GM12878 (cell line): Measurements from ENCODE around the gene ATRN. TPM values are rescaled to one million over a fixed set of nuclear protein-coding genes. Genes with fewer than 3 reads are reported as not detected.

ENCODE experiments used
- ATAC-seq: fragments of 200-7000 bp; cut with Tn5 transposase; 3 replicates; pipeline ENCODE4 v1.9.1; 2020; ENCODE audit warnings: mild to moderate bottlenecking, moderate library complexity
- BruUV-seq: library from RNA; stranded (reverse); fragments of 400-500 nt; replicated peaks from 2 replicates; lab custom pipeline; 2021; lab: Mats Ljungman, UMichigan
- CTCF ChIA-PET: fragments of 300-600 bp; sonication (Branson Sonifier 250); formaldehyde crosslinking; extraction: SDS; loops from one replicate; lab custom pipeline; 2021; ENCODE audit warnings: inconsistent platforms; lab: Yijun Ruan, JAX
- POLR2A ChIA-PET: fragments of 350-600 bp; formaldehyde crosslinking; extraction: SDS; loops from one replicate; lab custom pipeline; 2021; ENCODE audit warnings: inconsistent platforms; lab: Charles Lee
- RAD21 ChIA-PET: fragments of 300-600 bp; sonication (Branson Sonifier 250); formaldehyde crosslinking; loops from one replicate; lab custom pipeline; 2023; ENCODE audit warnings: antibody characterized with exemption; ENCODE audit not compliant: unreplicated experiment; lab: Charles Lee
- SMC1A ChIA-PET: fragments of 300-600 bp; sonication (Branson Sonifier 250); formaldehyde crosslinking; loops from one replicate; lab custom pipeline; 2023; ENCODE audit not compliant: unreplicated experiment, uncharacterized antibody; lab: Charles Lee
- DNase-seq: peaks from one replicate; pipeline ENCODE4 v3.0.0-alpha.2; 2011; ENCODE audit warnings: low read depth, low spot score
- FAIRE-seq: peaks from 3 replicates; lab custom pipeline; 2011; peaks lifted over from hg19 to GRCh38; lab: Jason Lieb, UNC
- H2AFZ ChIP-seq: 2 replicates; pipeline ENCODE4 v1.6.0; 2011; ENCODE audit warnings: low read depth, low read length, control low read depth; ENCODE audit not compliant: control insufficient read depth
- H3K27ac ChIP-seq: 2 replicates; pipeline ENCODE4 v1.5.1; 2011; ENCODE audit warnings: control low read depth; ENCODE audit not compliant: control insufficient read depth, insufficient read depth
- H3K27me3 ChIP-seq, 2 experiments: replicated peaks in 1 of 2; 2 replicates each; pipeline versions ENCODE4 v1.6.0 to v1.6.1; 2011; ENCODE audit warnings: low read length in 1 of 2; ENCODE audit not compliant: control insufficient read depth in 2 of 2, insufficient read depth in 2 of 2
- H3K36me3 ChIP-seq, 2 experiments: 2 replicates each; pipeline ENCODE4 v1.5.1; 2011; ENCODE audit warnings: low read length in 1 of 2; ENCODE audit not compliant: control insufficient read depth in 2 of 2, insufficient read depth in 2 of 2
- H3K4me1 ChIP-seq: 2 replicates; pipeline ENCODE4 v1.6.1; 2011; ENCODE audit warnings: mild to moderate bottlenecking, low read length, moderate library complexity, mixed read lengths; ENCODE audit not compliant: control insufficient read depth, insufficient read depth
- H3K4me2 ChIP-seq: 2 replicates; pipeline ENCODE4 v1.6.0; 2011; ENCODE audit warnings: control low read depth; ENCODE audit not compliant: control insufficient read depth, insufficient read depth
- H3K4me3 ChIP-seq: fragments of 200-600 bp; sonication (generic); 2 replicates; pipeline ENCODE4 v1.5.1; 2016
- H3K79me2 ChIP-seq: 2 replicates; pipeline ENCODE4 v1.6.0; 2011; ENCODE audit warnings: low read length; ENCODE audit not compliant: control insufficient read depth, insufficient read depth
- H3K9ac ChIP-seq: 2 replicates; pipeline ENCODE4 v1.8.0; 2011; ENCODE audit warnings: low read length, control low read depth, mixed read lengths; ENCODE audit not compliant: control insufficient read depth, insufficient read depth
- H3K9me3 ChIP-seq: replicated peaks from 3 replicates; pipeline ENCODE4 v1.5.1; 2011; ENCODE audit warnings: mild to moderate bottlenecking, low read length; ENCODE audit not compliant: control insufficient read depth, insufficient read depth
- H4K20me1 ChIP-seq: 2 replicates; pipeline ENCODE4 v1.6.0; 2011; ENCODE audit not compliant: control insufficient read depth, insufficient read depth
- ASH2L ChIP-seq: fragments of 300-600, 200-600 bp; sonication (generic); IDR thresholded peaks from 2 replicates; pipeline ENCODE4 v1.6.1; 2017; ENCODE audit warnings: low read depth, mild to moderate bottlenecking, borderline replicate concordance
- ATF3 ChIP-seq: IDR thresholded peaks from 2 replicates; pipeline ENCODE4 v1.6.1; 2011; ENCODE audit warnings: low read depth, mild to moderate bottlenecking, low read length, moderate library complexity, borderline replicate concordance; ENCODE audit errors: extremely low read depth
- DPF2 ChIP-seq: fragments of 450-650 bp; IDR thresholded peaks from 2 replicates; pipeline ENCODE4 v1.6.1; 2017; ENCODE audit warnings: mild to moderate bottlenecking
- IRF5 ChIP-seq: fragments of 450-650 bp; IDR thresholded peaks from 2 replicates; pipeline ENCODE4 v1.6.1; 2017; ENCODE audit warnings: borderline replicate concordance
- NFIC ChIP-seq: IDR thresholded peaks from 2 replicates; pipeline ENCODE4 v1.6.1; 2012; ENCODE audit warnings: low read depth, mild to moderate bottlenecking, inconsistent platforms, low read length, moderate library complexity
- NFYA ChIP-seq: IDR thresholded peaks from 2 replicates; pipeline ENCODE4 v1.6.1; 2011; ENCODE audit warnings: low read depth, mild to moderate bottlenecking, low read length, improper control_type of control experiment, borderline replicate concordance
- RAD21 ChIP-seq: IDR thresholded peaks from 2 replicates; pipeline ENCODE4 v1.6.1; 2011; ENCODE audit warnings: mild to moderate bottlenecking, low read depth, low read length, moderate library complexity; ENCODE audit not compliant: insufficient read depth
- SREBF1 ChIP-seq: IDR thresholded peaks from 2 replicates; pipeline ENCODE4 v1.6.1; 2012; ENCODE audit warnings: mild to moderate bottlenecking, low read length
- TARDBP ChIP-seq: IDR thresholded peaks from 2 replicates; pipeline ENCODE4 v1.6.1; 2016; ENCODE audit warnings: borderline replicate concordance
- ZNF687 ChIP-seq: fragments of 450-650 bp; IDR thresholded peaks from 2 replicates; pipeline ENCODE4 v1.6.1; 2017; ENCODE audit warnings: mild to moderate bottlenecking, moderate library complexity
- WGBS: methylation state at CpG from one replicate; pipeline ENCODE4 v1.1.6; 2016; ENCODE audit warnings: low lambda C conversion rate; ENCODE audit not compliant: insufficient replicate concordance, insufficient coverage; ENCODE audit errors: missing lambda C conversion rate; 5-methylcytosine and 5-hydroxymethylcytosine counted together
- in situ Hi-C: fragments of 300-500 bp; cut with MboI; formaldehyde crosslinking; loops from 9 replicates; pipeline ENCODE4 v1.14.3; 2018; ENCODE audit warnings: mixed read lengths
- intact Hi-C: fragments of 100-400 bp; cut with micrococcal nuclease; formaldehyde crosslinking; loops from one replicate; pipeline ENCODE4 v1.14.2; 2022; ENCODE audit not compliant: unreplicated experiment
- polyA plus RNA-seq, 11 experiments: library from polyadenylated mRNA; depleted of rRNA in 4 of 11; unstranded in 6 of 11; stranded (reverse) in 5 of 11; fragments of >200 nt; fragmentation: Nextera tagmentation in 4 of 11; fragmentation: Illumina TruSeq in 1 of 11; extraction: Ambion mirVana in 4 of 11; extraction: Trizol in 1 of 11; gene quantifications; 1 replicate in 1 of 11; 2 replicates in 10 of 11; pipeline versions ENCODE4 v1.2.1 to v1.2.3, GENCODE V29; 2011 to 2016; ENCODE audit warnings: inconsistent platforms in 2 of 11, missing spikeins in 2 of 11, low read depth in 1 of 11
- total RNA-seq, 4 experiments: library from RNA; depleted of rRNA in 3 of 4; stranded (reverse); fragments of >200 nt in 3 of 4; fragmentation: Illumina TruSeq in 1 of 4; extraction: Trizol in 1 of 4; gene quantifications; 2 replicates each; pipeline versions ENCODE4 v1.2.1 to v1.2.3, GENCODE V29; 2013 to 2021

The ATRN gene
- total and polyA plus RNA-seq, 10 of the 15 experiments (the other 5 are each of a cell fraction or from before 2014, with no cell fraction given): 0.71 to 11.6 (median 6.9) TPM

- Histone ChIP-seq H3K4me2 (no peak overlapping the region), H3K9me3 (no peaks in the 10 kb centered on the region), H4K20me1 (no peaks in the 10 kb centered on the region), H3K9ac (no peak overlapping the region), H2AFZ (no peak overlapping the region), H3K4me1 (no peaks in the 10 kb centered on the region), H3K79me2 (no peaks in the 10 kb centered on the region), H3K4me3 (no peak overlapping the region), H3K27ac (no peak overlapping the region), H3K27me3 (no peaks in the 10 kb centered on the region), H3K36me3 (peaks cover 0 to 4% of the 10 kb centered on the region in 2 experiments; a peak in 2 of 4 replicates)
- ChIA-PET RAD21 (no interaction called here), CTCF (interaction anchor here (1.1 kb wide), 1 partner anchor 69 kb away, joined by 3 read pairs; no protein-coding TSS in a partner anchor), SMC1A (no interaction called here), POLR2A (no interaction called here)
- TF ChIP-seq RAD21 (peak; percentile 21; the same call in 1 of the 2 replicates), ASH2L (no peak)
- DNase-seq (no peak), FAIRE-seq (no peak), ATAC-seq (no peak)
- no TSS peak for BruUV-seq
- in situ Hi-C loops (no loop called here), intact Hi-C loops (no loop called here)
- WGBS: 84% methylated on average over 7 of the region's 7 CpGs
Observed at GRCh38 chr20:3632311-3633004, 161.6 kb downstream of the ATRN start.

GRCh38 chr20:3633913-3634478, 163.2 kb downstream of the ATRN start:
- no peaks in the 10 kb centered on the region; a peak in 2 of 4 replicates for H3K36me3 ChIP-seq
- H3K9ac ChIP-seq: no peak overlapping the region
- H3K4me3 ChIP-seq: no peak overlapping the region
- H4K20me1 ChIP-seq: no peaks in the 10 kb centered on the region
- CTCF ChIA-PET: interaction anchor here (1.1 to 1.6 kb wide), 2 partner anchors 9 to 71 kb away, joined by 3 read pairs; no protein-coding TSS in a partner anchor
- no peaks in the 10 kb centered on the region for H3K27me3 ChIP-seq
- FAIRE-seq (no peak), ATAC-seq (no peak), DNase-seq (no peak)
- no peak overlapping the region for H3K4me2 ChIP-seq
- SMC1A ChIA-PET: no interaction called here
- no peak overlapping the region for H3K27ac ChIP-seq
- intact Hi-C loops (no loop called here), in situ Hi-C loops (no loop called here)
- no peaks in the 10 kb centered on the region for H3K79me2 ChIP-seq
- POLR2A ChIA-PET: no interaction called here
- no TSS peak for BruUV-seq
- no peak overlapping the region for H2AFZ ChIP-seq
- 92% methylated on average over 6 of the region's 6 CpGs for WGBS
- H3K9me3 ChIP-seq: no peaks in the 10 kb centered on the region
- RAD21 ChIA-PET: interaction anchor here (0.7 kb wide), 1 partner anchor 1514 kb away, joined by 3 read pairs; no protein-coding TSS in a partner anchor
- H3K4me1 ChIP-seq: no peaks in the 10 kb centered on the region
- no peak for TF ChIP-seq ZNF687
- no peak for TF ChIP-seq TARDBP
- no peak for TF ChIP-seq IRF5
- no peak for TF ChIP-seq SREBF1
- no peak for TF ChIP-seq NFIC
- no peak for TF ChIP-seq NFYA
- TF ChIP-seq ATF3: no peak
- TF ChIP-seq DPF2: no peak
